ENCODE measurements around the gene TTLL6. TPM values are rescaled to one million over a fixed set of nuclear protein-coding genes. Genes with fewer than 3 reads are reported as not detected.

The TTLL6 gene
- total and polyA plus RNA-seq, 2 of the 8 experiments (the other 6 are each of a cell fraction or from before 2014, with no cell fraction given), result 2.6 to 4.3 TPM

GRCh38 chr17:48755356-48755755 lies 61.7 kb downstream of the TTLL6 start:
- Histone ChIP-seq H3K14ac (ENCODE audit: insufficient read length) (no peak overlapping the region), H3K27ac (ENCODE audit: low read depth, low read length) (no peak overlapping the region), H3K9me3 (ENCODE audit: insufficient read depth in 2 of 2, low read depth in 1 of 2, low read length in 1 of 2) (no peaks in the 10 kb centered on the region), H2BK5ac (ENCODE audit: low read depth, low read length) (no peak overlapping the region), H3K36me3 (ENCODE audit: control insufficient read depth in 2 of 4, insufficient read depth in 4 of 4, low read length in 3 of 4) (no peaks in the 10 kb centered on the region; a peak in 1 of 8 replicates), H4K8ac (ENCODE audit: extremely low read depth, insufficient read depth, low read length) (no peak overlapping the region), H3K9ac (replicated peaks in 1 of 4; ENCODE audit: extremely low read depth in 1 of 4, low read depth in 3 of 4, low read length in 3 of 4) (no peak overlapping the region), H2BK120ac (replicated peaks; ENCODE audit: low read depth, low read length) (no peak overlapping the region), H2BK15ac (ENCODE audit: low read length) (no peak overlapping the region), H3K27me3 (replicated peaks in 1 of 4; ENCODE audit: control insufficient read depth in 3 of 4, extremely low read depth in 1 of 4, insufficient read depth in 3 of 4, low read length in 3 of 4) (peaks cover 75 to 93% (median 89%) of the 10 kb centered on the region in 4 experiments), H2BK12ac (ENCODE audit: low read depth, low read length) (no peak overlapping the region), H3K23me2 (ENCODE audit: low read depth, low read length) (peaks cover 2% of the 10 kb centered on the region; the same call in 1 of the 2 replicates), H3K23ac (ENCODE audit: insufficient read length) (no peak overlapping the region), H3K18ac (ENCODE audit: extremely low read depth, low read length) (no peak overlapping the region), H3K4me2 (ENCODE audit: insufficient read depth in 1 of 2, low read depth in 2 of 2, low read length in 2 of 2) (peak overlapping the region; percentile 8 to 53; a peak in 3 of 4 replicates), H3K4ac (replicated peaks; ENCODE audit: insufficient read length, low read depth, low read length) (no peak overlapping the region), H2AFZ (ENCODE audit: low read length) (no peak overlapping the region), H4K5ac (ENCODE audit: insufficient read length, low read depth, low read length) (no peak overlapping the region), H3K56ac (replicated peaks; ENCODE audit: insufficient read length, low read depth, low read length) (no peak overlapping the region), H3K79me1 (ENCODE audit: low read depth, low read length) (no peaks in the 10 kb centered on the region), H4K20me1 (replicated peaks in 1 of 2; ENCODE audit: control insufficient read depth in 1 of 2, insufficient read depth in 2 of 2, low read length in 2 of 2) (peaks cover 18 to 33% of the 10 kb centered on the region in 2 experiments), H2BK20ac (ENCODE audit: low read length) (no peak overlapping the region), H3K4me1 (replicated peaks in 1 of 4; ENCODE audit: control insufficient read depth in 3 of 4, insufficient read depth in 4 of 4, low read length in 3 of 4) (peaks cover 0 to 7% (median 3%) of the 10 kb centered on the region in 4 experiments; a peak in 4 of 7 replicates), H3K4me3 (ENCODE audit: extremely low read depth in 1 of 4, insufficient read depth in 2 of 4, low read depth in 3 of 4, low read length in 4 of 4) (peak overlapping the region in 1 of 4 experiments; percentile 28; a peak in 1 of 8 replicates), H2AK5ac (ENCODE audit: low read depth, low read length) (no peak overlapping the region), H3K79me2 (ENCODE audit: control insufficient read depth in 1 of 2, insufficient read depth in 2 of 2, low read length in 2 of 2) (no peaks in the 10 kb centered on the region), H4K91ac (replicated peaks; ENCODE audit: insufficient read length, low read length) (no peak overlapping the region)
- FAIRE-seq, result no peak
- POLR2A ChIA-PET (ENCODE audit: partially characterized antibody), result interaction anchor here (1.0 to 1.6 kb wide), 2 partner anchors 10 to 31 kb away, joined by 3 read pairs; no protein-coding TSS in a partner anchor
- CTCF ChIA-PET (ENCODE audit: partially characterized antibody), result interaction anchor here (1.0 to 18.8 kb wide), 11 partner anchors 13 to 84 kb away, joined by 3 to 186 read pairs (median 4); no protein-coding TSS in a partner anchor
- 41% methylated on average over 7 of the region's 8 CpGs; no CpG with 5 or more reads in 1 of the 2 experiments for WGBS, 2 experiments (ENCODE audit: extremely low coverage in 1 of 2, insufficient coverage in 1 of 2, insufficient read length in 1 of 2, insufficient replicate concordance in 2 of 2, low coverage in 1 of 2, low lambda C conversion rate in 2 of 2, missing lambda C conversion rate in 1 of 2)
- no peak for TF ChIP-seq CHD1 (IDR thresholded peaks at IDR 0.05; ENCODE audit: low read depth, low read length)
- no peak for DNase-seq (ENCODE audit: low read depth in 1 of 2, low spot score in 2 of 2)
